ENCODE measurements around the gene AK9. TPM values are rescaled to one million over a fixed set of nuclear protein-coding genes. Genes with fewer than 3 reads are reported as not detected.
A peak's percentile ranks its signal among the peaks of the same experiment; 100 is the strongest.
"Not testable (repeated sequence)": the region's sequence is repeated elsewhere in the genome, so short reads cannot be mapped to it uniquely, and the experiment has no call there.

Gene AK9
- total RNA-seq, 1 donor from 2014 or later = 0.75 TPM

DNA sequence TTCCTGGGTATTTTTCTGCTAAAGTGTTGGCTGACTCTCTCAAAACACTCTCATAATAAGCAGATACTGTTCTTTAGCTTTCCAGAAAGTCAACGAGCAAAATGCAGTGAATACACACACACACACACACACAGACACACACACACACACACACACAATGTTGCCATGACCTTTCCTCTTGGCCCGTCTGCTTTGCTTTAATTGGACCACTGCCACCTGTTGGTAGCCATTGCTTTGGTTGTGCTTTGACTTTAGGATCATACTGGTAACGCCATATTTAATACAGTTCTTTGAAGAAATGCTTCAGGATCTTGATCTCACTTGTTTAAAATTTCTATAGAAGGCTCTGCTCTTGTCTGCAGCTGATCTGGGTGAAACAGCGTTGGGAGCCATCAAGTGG, 4.5 kb upstream of the AK9 start:
- Histone ChIP-seq H3K4me1 (no peaks in the 10 kb centered on the region), H3K27ac (no peak overlapping the region), H3K27me3 (no peaks in the 10 kb centered on the region), H3K36me3 (no peaks in the 10 kb centered on the region), H3K9me3 (no peaks in the 10 kb centered on the region), H3K4me3 (no peak overlapping the region)
- no peak for DNase-seq (ENCODE audit: low spot score in 2 of 2)
- TF ChIP-seq CTCF (IDR thresholded peaks at IDR 0.05) = no peak
- intact Hi-C loops (cut with DNase I) = loop anchor here (10.0 kb wide), 3 partner anchors 719 to 1621 kb away; partner anchors contain the start of genes AMD1, DDO and OSTM1

DNA sequence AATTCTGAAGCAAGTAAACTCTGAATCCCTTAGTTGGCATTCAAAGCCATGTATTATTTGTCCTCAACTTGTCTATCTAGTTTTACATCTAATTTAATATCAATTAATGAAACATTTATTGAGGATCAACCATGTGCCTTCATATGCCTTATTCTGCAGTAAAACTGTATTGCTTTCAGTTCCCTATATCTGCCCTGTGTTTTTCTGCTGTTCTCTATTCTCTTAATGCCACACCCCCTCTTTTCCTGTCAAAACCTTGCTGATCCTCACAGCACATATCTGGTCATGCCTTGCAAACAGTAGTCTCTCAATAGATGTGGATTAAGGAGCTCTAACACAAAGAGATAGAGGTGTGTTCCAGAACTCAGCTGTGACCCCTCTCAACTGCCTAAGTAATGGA, 2.1 kb upstream of the AK9 start:
- intact Hi-C loops (cut with DNase I) = loop anchor here (5.0 to 10.0 kb wide), 6 partner anchors 251 to 1618 kb away; partner anchors contain the start of genes AMD1, CDC40, DDO and OSTM1
- Histone ChIP-seq H3K36me3 (no peaks in the 10 kb centered on the region), H3K9me3 (no peaks in the 10 kb centered on the region), H3K27ac (no peak overlapping the region), H3K4me3 (no peak overlapping the region), H3K4me1 (no peaks in the 10 kb centered on the region), H3K27me3 (no peaks in the 10 kb centered on the region)
- no peak for TF ChIP-seq CTCF (IDR thresholded peaks at IDR 0.05)
- no peak for DNase-seq (ENCODE audit: low spot score in 2 of 2)

DNA sequence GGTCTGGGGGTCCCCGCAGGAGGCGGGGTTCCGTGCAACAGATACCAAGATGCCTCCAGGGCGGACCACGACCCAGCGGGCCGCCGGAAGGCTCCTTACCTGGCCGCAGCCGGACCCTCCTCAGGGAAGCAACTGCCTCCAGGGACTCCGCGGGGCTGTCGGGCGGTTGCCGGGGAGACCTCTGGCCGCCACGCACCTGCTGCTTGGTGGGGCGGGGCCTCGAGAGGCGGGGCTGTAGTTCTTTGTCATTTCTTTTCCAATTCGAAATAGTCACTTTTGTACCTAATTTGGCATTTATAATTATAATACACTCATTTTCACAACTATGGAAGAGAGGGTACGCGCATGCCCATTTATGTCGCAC, 647 bp downstream of the AK9 start:
- Histone ChIP-seq H3K27me3 (no peaks in the 10 kb centered on the region), H3K4me3 (peak overlapping the region; percentile 65 to 74), H3K27ac (peak overlapping the region; percentile 83 to 90), H3K4me1 (no peaks in the 10 kb centered on the region), H3K36me3 (no peaks in the 10 kb centered on the region), H3K9me3 (no peaks in the 10 kb centered on the region)
- peak in 1 of 2 donors; percentile 73 for DNase-seq (ENCODE audit: low spot score in 2 of 2)
- intact Hi-C loops (cut with DNase I) = loop anchor here (2.0 to 10.0 kb wide), 7 partner anchors 248 to 1616 kb away; partner anchors contain the start of genes AMD1, CDC40, CEP57L1 and DDO
- no peak for TF ChIP-seq CTCF (IDR thresholded peaks at IDR 0.05)

GRCh38 chr6:109687271-109687761, 3.7 kb downstream of the AK9 start:
- Histone ChIP-seq H3K4me3 (no peak overlapping the region), H3K27ac (peak overlapping the region in 1 of 2 donors; percentile 11), H3K9me3 (peaks cover 0 to 5% of the 10 kb centered on the region in 2 donors), H3K36me3 (no peaks in the 10 kb centered on the region), H3K27me3 (no peaks in the 10 kb centered on the region), H3K4me1 (no peaks in the 10 kb centered on the region)
- TF ChIP-seq CTCF (IDR thresholded peaks at IDR 0.05) = no peak
- intact Hi-C loops (cut with DNase I) = no loop called here
- peak in 1 of 2 donors; percentile 67 for DNase-seq (ENCODE audit: low spot score in 2 of 2)

DNA sequence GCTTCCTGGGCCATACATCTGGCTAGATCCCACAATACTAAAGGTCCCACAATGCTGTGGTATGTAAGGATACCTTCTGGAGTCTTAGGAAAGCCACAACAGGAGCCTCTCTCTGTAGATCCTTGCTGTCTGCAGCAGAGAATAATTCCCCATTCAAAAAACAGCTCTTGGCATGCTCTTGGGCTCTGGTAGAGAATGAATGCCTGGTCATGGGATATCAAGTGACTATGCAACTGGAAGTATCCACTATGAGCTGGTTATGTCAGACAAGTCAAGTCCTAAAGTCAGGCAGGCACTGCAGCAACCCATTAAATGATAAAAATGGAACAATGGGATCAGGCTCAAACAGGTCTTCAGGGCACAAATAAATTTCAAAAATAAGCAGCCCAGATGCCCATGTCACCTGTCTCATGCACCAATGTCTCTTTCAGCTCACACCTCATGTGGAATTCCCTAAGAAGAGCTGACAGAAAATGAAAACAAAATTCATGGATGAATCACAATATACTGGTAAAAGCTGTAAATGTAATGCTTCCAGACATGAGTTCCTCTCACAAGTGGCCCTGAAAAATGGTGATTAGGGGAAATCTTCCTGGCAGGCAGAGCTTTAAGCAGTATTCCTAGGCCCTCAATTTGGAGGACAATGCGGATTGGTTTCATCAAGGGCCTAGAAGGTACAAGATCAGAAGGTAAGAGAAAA, 4.3 kb downstream of the AK9 start:
- no peaks in the 10 kb centered on the region for H3K4me1 ChIP-seq
- no peak overlapping the region for H3K4me3 ChIP-seq
- peak overlapping the region; percentile 11 to 12 for H3K27ac ChIP-seq
- no peaks in the 10 kb centered on the region for H3K27me3 ChIP-seq
- no peaks in the 10 kb centered on the region for H3K36me3 ChIP-seq
- intact Hi-C loops (cut with DNase I) = no loop called here
- no peak for TF ChIP-seq CTCF (IDR thresholded peaks at IDR 0.05)
- no peak for DNase-seq (ENCODE audit: low spot score in 2 of 2)
- H3K9me3 ChIP-seq = peaks cover 0 to 5% of the 10 kb centered on the region in 2 donors

DNA sequence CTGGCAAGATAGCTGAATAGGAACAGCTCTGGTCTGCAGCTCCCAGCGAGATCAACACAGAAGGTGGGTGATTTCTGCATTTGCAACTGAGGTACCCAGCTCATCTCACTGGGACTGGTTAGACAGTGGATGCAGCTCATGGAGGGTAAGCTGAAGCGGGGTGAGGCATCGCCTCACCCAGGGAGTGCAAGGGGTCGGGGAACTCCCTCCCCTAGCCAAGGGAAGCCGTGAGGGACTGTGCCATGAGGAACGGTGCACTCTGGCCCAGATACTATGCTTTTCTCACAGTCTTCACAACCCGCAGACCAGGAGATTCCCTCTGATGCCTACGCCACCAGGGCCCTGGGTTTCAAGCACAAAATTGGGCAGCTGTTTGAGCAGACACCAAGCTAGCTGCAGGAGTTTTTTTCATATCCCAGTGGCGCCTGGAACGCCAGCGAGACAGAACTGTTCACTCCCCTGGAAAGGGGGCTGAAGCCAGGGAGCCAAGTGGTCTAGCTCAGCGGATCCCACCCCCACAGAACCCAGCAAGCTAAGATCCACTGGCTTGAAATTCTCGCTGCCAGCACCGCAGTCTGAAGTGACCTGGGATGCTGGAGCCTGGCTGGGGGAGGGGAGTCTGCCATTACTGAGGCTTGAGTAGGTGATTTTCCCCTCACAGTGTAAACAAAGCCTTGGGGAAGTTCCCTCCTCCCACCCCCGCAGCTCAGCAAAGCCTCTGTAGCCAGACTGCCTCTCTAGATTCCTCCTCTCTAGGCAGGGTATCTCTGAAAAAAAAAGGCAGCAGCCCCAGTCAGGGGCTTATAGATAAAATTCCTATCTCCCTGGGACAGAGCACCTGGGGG, 12.1 kb downstream of the AK9 start:
- intact Hi-C loops (cut with DNase I); DNase-seq (ENCODE audit: low spot score in 2 of 2); H3K9me3 ChIP-seq; H3K36me3 ChIP-seq; H3K27me3 ChIP-seq; H3K4me3 ChIP-seq; H3K4me1 ChIP-seq; H3K27ac ChIP-seq: not testable (repeated sequence)

All from ascending aorta (tissue), 2 donors.